HG03095 (cell line): ENCODE data around the gene SCFD2.
"Not testable (repeated sequence)": the region's sequence is repeated elsewhere in the genome, so short reads cannot be mapped to it uniquely, and the experiment has no call there.

Experiments
- ATAC-seq: cut with Tn5 transposase; IDR thresholded peaks from one replicate; pipeline ENCODE4 v1.9.1; 2021; ENCODE audit warnings: moderate library complexity; ENCODE audit not compliant: unreplicated experiment

Gene SCFD2

GRCh38 chr4:53346920-53347852, 18.7 kb downstream of the SCFD2 start:
- no peak for ATAC-seq

DNA sequence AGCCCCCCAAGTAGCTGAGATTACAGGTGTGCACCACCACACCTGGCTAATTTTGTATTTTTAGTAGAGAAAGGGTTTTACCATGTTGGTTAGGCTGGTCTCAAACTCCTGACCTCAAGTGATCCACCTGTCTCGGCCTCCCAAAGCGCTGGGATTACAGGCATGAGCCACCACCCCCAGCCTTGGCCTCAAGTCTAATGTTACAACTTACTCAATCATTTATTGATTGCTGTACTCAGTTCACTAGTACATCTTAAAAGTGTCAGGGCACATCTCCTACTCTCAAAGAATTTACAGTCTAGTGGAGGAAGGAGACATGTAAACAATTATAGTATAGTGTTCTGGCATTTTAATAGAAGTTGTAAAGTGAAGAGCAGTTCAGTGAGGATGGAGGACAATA, 19.5 kb downstream of the SCFD2 start:
- not testable (repeated sequence) for ATAC-seq

GRCh38 chr4:53340145-53340544, 25.7 kb downstream of the SCFD2 start:
- ATAC-seq: not testable (repeated sequence)

DNA sequence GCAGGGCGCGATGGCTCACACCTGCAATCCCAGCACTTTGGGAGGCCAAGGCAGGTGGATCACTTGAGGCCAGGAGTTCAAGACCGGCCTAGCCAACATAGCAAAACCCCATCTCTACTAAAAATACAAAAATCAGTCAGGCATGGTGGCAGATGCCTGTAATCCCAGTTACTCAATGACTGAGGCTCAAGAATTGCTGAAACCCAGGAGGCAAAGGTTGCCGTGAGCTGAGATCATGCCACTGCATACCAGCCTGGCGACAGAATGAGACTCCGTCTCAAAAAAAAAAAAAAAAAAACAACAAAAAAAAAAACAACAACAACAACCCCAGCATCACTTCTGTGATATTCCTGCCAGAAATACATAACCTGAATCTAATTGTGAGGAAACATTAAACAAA, 30.9 kb downstream of the SCFD2 start:
- ATAC-seq: not testable (repeated sequence)

DNA sequence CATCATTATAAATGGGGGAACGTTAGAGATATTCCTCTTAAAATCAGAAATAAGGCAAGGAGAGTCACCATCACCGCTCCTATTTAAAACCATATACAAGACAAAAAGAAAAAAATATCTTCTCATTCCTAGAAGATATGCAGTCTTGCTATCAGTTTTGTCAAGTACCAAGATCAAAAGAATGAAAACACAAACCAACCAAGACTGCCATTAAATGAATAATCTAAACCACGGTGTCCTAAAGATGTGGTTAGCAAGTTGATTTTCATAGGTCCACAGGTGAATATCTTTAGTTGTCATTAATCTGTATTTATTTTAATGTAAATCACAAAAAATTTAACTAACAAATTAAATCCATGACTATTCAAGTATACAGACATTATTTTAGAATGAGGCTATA, 39.3 kb downstream of the SCFD2 start:
- ATAC-seq: no peak

DNA sequence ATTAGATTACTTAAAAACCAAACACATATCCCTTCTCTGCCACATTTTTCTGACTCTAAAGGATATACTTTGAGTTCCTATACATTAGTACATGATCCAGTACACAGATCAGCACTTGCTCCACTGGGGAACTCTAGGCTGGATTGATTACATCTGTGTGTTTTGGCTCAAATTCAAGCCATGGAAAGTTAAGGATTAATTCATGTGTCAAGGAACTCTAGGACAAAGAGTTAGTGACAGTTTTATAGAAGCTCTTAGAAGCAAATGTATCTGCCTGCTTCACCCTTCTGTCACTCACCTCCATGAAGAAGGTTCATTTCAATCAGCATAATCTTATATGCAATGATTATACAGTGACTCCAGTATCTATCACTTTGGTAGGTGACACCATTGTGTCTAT, 43.2 kb downstream of the SCFD2 start:
- no peak for ATAC-seq

DNA sequence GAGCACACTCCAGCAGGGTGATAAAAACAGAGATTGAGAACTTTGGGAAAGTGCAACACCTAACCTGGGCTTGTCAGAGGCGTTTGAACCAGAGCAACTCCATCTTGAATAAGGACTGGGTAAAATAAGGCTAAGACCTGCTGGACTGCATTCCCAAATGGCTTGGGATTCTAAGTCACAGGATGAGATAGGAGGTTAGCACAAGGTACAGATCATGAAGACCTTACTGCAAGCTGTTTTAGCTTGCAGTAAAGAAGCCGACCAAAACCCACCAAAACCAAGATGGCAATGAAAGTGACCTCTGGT, 43.9 kb downstream of the SCFD2 start:
- ATAC-seq: no peak

- ATAC-seq: no peak
Observed at GRCh38 chr4:53321151-53321983, 44.5 kb downstream of the SCFD2 start.

GRCh38 chr4:53315300-53315699, 50.6 kb downstream of the SCFD2 start:
- no peak for ATAC-seq

DNA sequence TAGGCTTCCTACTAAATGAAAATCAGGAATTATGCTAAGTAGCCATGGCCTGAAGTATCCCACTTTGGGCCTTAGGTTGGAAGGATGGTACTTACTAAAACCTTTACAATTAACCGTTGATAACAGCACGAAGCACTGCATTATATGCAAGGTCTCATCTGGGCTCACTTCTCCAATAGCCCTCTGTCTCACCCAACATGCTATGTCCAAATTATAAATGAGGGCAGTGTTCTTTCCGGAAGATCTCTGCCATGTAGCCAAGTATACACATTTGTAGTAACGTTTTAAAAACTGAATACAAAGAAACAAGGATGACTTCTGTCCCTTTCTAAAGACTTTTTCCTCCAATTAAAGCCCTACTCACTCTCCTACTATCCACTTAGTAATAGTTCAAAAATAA, 51.6 kb downstream of the SCFD2 start:
- no peak for ATAC-seq

DNA sequence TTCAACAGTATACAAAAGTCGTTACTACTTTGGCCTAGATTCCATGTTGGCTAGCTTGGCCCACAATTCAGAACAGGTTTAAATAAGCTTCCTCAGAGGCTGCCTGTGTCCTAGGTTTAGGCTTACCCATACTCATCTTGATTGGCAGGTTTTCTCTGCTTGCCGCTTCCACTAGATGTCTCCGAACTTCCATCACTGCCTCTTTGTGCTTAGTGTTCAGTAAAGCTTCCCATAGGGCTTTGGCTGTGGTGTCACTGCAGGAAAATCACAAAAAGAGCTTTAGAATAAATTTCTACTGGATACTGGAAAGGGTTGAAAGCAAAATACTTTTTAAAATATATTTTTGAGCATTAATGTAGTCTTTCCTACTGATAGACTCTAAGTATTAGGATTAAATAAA, 52.4 kb downstream of the SCFD2 start:
- ATAC-seq: no peak

DNA sequence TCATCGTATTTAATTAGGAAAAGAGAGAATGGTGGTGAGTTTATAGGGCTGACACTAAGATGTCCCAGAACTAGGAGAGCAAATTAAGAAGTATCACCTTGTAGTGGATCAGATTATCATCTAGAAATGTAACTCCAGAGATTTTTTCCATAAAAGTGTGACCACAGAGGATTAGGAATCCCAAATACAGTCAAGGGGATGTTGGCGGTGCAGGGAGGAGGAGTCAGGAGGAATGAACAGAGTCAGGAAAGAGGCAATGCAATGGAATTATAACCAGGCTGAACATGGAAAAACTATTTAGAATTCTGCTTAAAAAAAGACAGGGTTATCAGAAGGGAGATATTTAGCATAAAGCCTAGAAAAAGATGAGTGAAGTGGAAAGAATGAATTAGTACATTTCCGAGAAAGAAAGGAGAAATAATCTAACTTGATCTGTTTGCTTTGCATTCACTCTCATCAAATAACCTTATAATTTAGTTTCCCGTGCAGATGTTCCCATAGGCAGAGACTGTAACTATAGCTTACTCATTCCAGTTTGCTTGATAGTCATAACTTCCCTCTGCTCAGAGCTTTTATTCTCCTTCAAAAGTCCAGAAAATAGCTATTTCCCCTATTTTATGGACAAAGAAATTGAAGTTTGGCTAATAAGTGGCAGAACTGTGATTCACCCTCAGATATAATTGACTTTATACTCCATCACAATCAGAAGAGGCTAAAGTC, 56.4 kb downstream of the SCFD2 start:
- no peak for ATAC-seq

DNA sequence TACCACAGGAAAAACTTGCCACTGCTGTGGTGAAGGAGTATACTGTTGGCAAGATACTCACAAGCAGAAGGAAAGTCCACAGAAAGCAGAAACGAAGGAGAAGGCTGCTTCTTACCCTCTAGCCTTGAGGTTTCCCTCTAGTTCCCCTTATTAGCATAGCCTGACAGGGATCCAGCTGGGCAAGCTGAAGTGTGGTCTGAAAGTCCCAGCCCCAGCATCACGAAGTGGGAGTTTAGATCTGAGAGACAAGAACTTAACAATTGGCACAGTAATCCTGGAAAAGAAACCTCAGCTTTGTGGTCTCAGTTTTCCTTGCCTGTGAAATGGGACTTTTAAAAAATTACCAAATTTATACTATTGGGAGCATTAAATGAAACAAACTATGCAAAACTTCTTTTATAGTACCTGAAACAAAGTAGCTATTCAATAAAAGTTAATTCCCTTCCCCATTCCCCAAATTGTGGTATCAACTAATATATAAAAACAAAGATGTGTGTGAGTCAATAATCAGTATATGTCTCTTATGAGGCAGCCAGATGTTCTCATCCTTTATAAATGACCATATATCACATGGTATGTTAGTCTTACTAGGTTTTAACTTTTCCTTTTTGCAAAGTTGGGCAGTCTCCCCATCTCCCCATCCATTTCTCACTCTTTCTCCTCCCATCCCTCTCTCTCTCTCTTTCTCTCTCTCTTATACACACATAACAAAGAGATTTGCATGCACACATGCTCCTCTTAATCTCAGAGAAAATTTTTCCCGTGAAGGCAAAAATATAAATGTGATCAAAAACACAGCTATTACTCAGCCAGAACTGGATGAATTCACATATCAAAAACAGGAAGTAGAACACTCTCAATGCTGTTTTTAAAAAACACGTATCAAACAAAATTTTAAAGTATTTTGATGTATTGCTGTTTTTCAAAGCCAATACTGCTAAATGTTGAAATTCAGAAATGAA, 57.8 kb downstream of the SCFD2 start:
- ATAC-seq: peak; percentile 73

DNA sequence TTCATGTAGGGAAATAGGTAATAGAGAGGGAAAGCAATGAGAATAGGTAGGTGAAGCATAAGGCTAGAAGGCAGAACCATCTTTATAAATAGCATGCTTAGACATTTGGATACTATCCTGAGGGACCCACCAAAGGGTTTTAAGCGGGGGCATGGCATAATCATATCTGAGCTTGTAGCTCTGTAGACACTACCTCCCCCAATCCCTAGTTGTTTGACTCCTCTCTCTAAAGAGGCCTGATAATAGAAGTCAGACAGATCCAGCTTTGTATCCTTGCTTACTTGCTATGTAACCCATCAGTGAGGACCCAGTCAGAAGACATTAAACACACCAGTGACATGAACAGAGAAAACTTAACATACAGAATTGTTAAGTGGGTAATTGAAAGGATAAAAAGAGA, 58.7 kb downstream of the SCFD2 start:
- ATAC-seq: no peak

DNA sequence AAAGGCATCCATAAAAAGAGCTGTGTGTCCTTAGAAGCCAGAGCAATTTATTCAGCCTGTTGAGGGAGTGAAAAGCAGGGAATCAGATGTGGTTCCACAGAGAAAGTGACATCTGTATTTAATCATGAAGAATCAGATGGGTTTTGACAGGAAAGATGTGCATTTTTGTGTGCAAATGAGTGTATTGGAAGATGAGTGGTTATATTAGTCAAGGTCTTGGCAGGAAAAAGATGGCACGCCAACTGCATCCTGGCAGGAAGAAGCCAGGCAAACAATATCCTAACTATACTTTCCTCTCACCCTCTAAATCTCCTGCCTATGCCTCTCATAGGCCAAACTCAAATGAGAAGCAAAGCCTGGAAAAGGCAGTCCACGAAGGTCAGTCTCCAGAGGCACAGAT, 59.1 kb downstream of the SCFD2 start:
- no peak for ATAC-seq

GRCh38 chr4:53292209-53292608, 73.7 kb downstream of the SCFD2 start:
- not testable (repeated sequence) for ATAC-seq

GRCh38 chr4:53281438-53281837, 84.4 kb downstream of the SCFD2 start:
- ATAC-seq: no peak

GRCh38 chr4:53280846-53281245, 85.0 kb downstream of the SCFD2 start:
- ATAC-seq: no peak

DNA sequence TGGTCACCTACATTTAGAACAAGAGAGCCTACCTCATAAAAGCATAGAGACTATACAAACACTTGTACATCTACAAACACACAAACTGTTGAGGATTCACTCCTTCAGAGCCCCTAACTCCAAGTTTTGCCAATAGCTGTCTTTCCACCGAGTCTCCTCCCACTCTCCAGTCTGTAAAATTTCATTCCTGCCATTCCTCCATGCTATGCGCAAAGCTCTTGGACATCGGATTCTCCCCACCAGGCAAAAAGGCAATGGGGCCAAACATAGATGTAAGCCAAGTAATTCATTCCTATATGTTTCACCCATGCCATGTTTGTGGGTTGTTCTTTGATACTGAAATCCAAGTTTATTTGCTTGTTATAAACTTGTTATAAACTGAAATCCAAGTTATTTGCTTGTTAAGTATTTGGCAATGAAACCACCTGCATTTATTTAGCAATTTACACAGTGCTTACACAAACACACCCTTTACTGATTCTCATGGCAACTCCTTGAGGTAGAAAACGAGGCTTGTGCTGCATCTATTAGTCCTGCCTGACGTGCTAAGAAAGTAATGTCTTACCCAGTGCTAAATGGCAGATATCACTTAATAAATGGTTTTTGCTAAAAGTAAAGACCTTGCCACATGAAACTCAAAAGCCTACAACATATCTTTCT, 91.1 kb downstream of the SCFD2 start:
- ATAC-seq: no peak

- ATAC-seq: no peak
Observed at GRCh38 chr4:53273726-53274125, 92.1 kb downstream of the SCFD2 start.
